CD4-positive, alpha-beta T cell treated with Interleukin-15 for 4 hours (primary cell): ENCODE results near the gene CIAO2B.
A peak's percentile ranks its signal among the peaks of the same experiment; 100 is the strongest.

Experiments
- DNase-seq: peaks from one replicate; pipeline ENCODE4 v3.0.0-alpha.2; 2020; ENCODE audit warnings: low spot score

Gene CIAO2B

GRCh38 chr16:66919569-66920298 is 14.5 kb downstream of the CIAO2B start:
- no peak for DNase-seq

DNA sequence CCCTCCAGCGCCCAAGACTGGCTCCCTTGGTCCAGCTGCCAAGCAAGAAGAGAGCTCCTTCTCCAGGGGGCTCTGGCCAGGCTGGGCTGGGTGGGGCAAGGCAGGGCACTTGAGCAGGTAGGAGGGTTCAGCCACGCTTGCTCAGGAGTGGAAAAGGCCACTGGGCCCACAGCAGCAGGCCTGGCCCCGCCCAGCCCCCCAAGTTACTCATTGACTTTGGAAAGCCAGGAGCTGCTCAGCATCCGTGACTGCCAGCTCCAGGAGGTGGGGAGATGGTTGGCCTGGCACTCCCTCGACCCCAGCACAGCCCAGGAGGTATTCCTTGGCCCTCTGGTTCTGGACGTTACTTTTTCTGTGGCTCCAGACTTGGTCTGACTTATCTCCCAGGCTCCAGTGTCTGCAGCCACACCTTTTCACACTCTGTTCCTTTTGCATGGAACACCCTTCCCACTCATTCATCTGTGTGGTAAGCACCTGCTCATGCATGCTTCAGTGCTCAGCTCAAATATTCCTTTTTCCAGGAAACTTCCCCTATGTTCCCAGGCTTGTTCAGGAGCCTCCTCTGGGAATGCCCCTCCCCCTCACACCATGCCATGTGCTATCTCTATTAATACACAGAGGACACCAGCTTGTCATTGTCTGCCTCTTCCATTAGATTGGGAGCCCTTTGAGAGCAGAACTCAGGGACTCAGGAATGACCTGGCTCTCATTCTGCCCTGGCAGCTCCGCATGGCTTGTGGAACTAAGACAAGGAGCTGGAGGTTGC is 15.2 kb downstream of the CIAO2B start, which contains the start of gene CDH16:
TSS of gene CDH16 (minus strand) at position 83 of the 766 bp plus-strand sequence. CDS start 820 bp downstream, outside the sequence.
- DNase-seq = no peak

DNA sequence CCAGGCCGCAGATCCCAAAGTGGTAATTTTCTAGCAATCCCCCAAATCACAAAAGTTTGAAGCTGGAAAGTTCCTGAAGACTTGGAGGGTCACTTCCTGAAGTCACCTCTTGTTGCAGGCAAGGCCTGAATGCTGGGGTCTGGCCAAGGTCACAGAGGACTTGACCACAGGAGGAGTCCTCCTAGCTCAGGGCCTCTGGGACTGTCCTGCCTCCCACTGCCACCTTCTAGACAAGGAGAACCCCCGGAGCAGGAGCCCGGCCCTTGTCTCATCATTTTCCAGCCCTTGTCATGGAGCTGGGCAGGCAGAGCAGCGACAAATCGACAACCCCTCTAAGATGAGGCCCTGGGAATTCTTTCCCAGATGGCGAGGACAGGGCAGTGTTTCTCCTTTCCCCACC is 15.8 kb downstream of the CIAO2B start:
- no peak for DNase-seq

- no peak for DNase-seq
These were observed 16.5 kb downstream of the CIAO2B start for GRCh38 chr16:66917741-66918140.

GRCh38 chr16:66916518-66916917 is 17.7 kb downstream of the CIAO2B start:
- DNase-seq = no peak

GRCh38 chr16:66915041-66915440 is 19.2 kb downstream of the CIAO2B start:
- DNase-seq = no peak

GRCh38 chr16:66914541-66914940 is 19.7 kb downstream of the CIAO2B start:
- DNase-seq = no peak

GRCh38 chr16:66913711-66914110 is 20.5 kb downstream of the CIAO2B start:
- no peak for DNase-seq

GRCh38 chr16:66913081-66913480 is 21.1 kb downstream of the CIAO2B start:
- no peak for DNase-seq

DNA sequence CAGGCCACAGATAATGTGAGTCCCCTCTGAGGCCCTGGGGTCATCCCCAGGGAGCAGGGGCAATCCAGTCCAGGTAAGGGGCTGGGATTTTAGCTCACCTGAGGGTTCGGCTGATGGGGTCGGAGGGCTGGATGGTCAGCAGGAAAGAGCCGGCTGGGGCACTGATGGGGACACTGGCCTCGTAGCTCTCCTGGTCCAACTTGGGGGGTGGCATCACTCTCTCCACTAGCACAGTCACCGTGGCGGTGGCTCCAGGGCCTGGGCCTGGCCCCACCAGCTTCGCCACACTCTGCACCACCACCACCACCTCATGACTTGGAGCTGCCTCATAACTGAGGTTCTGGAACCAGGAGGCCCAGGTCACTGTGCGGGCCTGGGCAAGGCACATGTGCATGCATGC is 22.4 kb downstream of the CIAO2B start:
- no peak for DNase-seq

- no peak for DNase-seq
These were observed 23.1 kb downstream of the CIAO2B start for GRCh38 chr16:66911112-66911511.

DNA sequence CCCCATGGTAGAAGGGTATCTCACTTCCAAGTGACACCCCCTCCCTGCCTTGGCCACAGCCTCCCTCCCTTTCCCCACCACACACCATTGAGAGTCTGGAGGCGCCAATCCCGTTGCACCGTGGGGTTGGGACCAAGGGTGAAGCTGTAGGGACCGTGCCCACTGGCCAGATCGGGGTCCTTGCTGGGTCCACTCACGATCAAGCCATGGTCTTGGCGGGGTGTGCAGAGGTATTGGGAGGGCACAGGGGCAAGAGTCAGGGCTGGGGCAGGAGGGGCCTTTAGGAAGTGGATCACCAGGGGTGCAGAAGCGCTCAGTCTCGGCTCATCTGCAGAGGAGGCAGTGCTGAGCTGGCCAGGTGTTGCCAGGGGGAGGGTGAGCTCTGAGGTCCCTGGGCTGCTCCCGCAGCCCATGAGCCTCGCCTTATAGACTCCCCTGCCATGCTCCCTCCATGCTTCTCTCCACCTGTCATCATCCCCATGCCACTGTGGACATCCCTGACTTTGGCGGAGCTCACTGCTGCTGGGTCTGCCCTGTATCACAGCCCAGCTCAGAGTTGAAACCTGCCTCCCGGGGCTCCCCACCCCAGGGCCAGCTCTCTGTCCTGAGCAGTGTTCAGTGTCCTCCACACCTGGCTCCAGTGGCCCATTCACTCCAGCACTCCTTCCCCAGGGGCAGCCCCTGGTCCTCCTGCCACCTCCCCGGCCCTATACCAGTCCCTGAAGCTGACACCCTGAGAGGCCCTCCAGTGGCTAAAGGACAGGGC is 23.8 kb downstream of the CIAO2B start:
- DNase-seq = no peak

DNA sequence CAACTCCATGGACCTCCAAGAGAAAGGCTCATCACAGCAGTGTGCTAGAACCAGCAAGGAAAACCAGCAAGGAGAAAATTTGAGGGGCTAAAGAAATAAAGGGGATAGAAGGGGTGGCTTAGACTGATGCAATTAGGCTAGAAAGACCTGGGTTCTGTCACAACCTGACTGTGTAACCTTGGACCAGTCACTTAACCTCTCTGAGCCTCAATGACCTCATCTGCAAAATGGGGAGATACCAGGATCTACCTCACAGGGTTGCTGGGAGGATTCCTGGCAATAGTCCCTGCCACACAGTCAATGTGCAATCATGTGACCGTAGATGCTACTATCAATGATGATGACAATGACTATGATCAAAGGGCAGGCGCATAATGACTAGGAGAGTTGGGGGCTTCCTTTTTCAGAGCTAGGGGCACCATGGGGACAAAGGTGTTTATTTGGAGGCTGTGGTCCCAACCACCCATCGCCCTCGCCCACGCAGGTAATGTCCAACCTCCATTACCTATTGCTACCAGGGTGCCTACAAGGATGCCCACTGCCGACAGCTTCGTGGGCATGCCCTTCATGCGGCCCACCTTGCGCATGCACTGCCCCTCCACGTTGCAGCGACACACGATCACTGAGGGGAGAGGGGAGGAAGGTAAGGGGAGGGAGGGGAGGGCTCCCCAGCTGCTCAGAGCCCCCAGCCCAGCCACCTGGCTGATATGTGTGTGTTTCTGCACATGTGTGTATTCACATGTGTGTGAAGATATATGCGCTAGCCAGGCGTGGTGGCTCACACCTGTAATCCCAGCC is 25.2 kb downstream of the CIAO2B start:
- DNase-seq = no peak

- DNase-seq = no peak
These were observed 26.1 kb downstream of the CIAO2B start for GRCh38 chr16:66908116-66908515.

GRCh38 chr16:66906916-66907836 is 27.0 kb downstream of the CIAO2B start:
- DNase-seq = no peak

DNA sequence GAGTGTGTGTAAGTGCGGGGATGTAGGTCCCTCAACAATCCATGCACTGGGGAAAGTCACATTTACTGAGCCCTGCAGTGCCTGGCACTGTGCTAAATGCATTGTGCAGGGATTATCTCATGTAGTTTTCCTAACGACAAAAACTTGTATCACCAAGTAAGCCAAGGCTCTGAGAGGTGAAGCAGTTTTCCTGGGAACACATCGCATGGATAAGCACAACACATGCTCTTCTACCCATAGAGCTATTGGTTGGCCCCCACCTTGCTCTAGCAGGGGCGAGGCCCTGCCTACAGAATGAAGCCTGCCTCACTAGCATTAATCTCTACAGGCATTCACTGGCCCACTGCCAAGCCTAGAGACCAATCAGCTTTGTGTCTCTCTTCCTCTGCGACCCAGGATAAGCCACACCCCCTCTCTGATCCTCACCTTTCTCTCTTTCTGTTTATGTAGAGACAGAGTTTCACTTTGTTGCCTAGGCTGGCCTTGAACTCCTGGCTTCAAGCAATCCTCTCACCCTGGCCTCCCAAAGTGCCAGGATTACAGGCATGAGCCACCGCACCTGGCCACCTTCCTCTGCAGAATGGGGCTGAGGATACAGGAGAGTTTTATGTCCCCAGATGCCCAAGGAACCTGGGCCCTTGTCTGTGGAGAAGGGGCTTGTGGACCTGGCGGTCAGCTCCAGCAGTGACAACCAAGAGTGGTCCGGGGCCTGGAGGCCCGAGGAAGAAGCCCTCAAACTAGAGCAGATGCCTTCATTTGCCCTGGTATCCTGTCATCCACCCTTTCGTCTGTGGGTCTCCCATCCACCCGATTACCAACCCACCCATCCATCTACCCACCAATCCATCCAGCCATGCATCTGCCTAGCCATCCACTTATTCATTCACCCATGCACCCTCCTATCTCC is 28.3 kb downstream of the CIAO2B start:
- DNase-seq = peak; percentile 11

DNA sequence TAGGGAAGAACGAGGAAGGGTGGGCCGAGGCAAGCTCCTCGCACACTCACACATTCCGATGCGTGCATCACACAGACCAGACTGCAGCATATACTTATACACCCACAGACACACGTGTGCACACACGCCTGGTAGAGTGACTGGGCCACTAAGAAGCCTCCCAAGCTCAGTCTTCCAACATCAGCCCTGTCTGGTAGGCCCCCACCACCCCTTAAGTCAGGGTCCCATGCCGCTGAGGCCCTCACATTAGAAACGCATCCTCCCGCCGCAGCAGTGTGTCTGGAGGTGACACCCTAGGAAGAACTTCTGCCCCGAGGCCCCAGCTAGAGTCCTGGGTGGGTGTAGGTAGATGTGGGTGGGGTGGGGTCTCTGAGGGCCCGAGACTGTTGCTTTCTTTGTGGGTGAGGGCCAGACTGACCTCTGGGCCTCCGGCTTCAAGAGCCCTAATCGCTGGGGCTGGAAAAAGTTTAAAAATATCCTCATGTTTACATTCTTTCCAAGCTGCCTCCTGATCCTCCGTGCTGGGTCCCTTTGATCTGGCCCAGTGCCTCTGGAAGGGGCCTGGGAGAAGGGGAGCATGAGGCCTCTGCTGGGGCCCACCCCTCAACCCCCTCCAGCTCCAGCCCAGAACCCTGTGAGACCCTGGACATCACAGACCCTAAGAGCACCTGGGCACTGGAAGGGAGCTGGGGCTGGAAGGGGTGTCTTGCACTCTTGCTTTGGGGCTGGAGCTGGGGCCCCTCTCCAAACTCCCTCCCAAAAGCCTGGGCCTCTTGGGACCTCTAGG is 29.2 kb downstream of the CIAO2B start:
- no peak for DNase-seq

DNA sequence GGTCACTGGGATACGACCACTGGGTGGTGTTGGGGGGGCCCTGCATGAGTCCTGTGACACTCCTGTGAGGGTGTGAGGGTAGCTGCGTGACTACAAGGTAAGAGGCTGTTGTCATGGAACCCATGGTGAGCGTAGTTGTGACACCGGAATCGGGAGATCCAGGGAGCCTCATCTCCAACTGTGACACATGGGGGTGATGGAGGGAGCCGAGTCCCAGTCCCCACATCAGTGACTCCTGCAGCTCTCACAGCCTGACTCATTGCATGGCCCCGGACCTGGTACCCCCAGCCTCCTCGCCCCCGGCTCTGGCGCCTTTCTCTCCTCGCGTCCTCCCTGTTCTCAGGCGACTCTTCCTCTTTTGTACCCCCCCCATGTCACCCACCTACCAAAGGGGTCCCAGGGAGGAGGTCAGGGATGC is 29.8 kb downstream of the CIAO2B start:
- no peak for DNase-seq
